NCI-H1105 treated with DMSO at 0.1 percent for 48 hours (cell line): ENCODE measurements around the gene ADCK1.
A peak's percentile ranks its signal among the peaks of the same experiment; 100 is the strongest.
"Not testable (repeated sequence)": the region's sequence is repeated elsewhere in the genome, so short reads cannot be mapped to it uniquely, and the experiment has no call there.

Source experiments
- DNase-seq: peaks from one replicate; lab custom pipeline; 2025; lab: John Stamatoyannopoulos, UW

Gene ADCK1

GRCh38 chr14:77808250-77808649 lies 8.3 kb downstream of the ADCK1 start:
- DNase-seq: no peak

GRCh38 chr14:77809011-77809410 lies 9.1 kb downstream of the ADCK1 start:
- no peak for DNase-seq

DNA sequence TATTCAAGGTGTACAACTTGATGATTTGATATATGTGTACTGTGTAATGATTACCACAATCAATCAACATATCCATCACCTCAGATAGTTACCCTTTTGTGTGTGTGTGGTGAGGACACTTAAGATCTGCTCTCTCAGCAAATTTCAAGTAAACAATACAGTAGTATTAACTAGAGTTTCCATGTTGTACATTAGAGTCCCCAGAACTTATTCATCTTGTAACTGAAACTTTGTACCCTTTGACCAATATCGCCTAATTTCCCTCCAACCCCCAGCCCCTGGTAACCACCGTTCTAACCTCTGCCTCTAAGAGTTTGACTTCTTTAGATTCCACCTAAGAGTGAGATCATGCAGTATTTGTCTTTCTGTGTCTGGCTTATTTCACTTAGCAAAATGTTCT lies 12.1 kb downstream of the ADCK1 start:
- DNase-seq: no peak

DNA sequence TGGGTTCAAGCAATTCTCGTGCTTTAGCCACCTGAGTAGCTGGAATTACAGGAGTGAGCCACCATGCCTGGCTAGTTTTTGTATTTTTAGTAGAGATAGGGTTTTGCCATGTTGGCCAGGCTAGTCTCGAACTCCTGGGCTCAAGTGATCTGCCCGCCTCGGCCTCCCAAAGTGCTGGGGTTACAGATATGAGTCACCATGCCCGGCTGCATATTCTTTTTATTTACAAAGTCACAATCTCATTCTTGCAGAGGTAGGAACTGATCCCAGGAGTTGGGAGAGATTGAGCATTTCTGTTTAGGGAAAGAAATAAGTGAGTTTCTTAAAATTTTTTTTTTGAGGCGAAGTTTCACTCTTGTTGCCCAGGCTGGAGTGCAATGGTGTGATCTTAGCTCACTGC lies 12.8 kb downstream of the ADCK1 start:
- DNase-seq: not testable (repeated sequence)

DNA sequence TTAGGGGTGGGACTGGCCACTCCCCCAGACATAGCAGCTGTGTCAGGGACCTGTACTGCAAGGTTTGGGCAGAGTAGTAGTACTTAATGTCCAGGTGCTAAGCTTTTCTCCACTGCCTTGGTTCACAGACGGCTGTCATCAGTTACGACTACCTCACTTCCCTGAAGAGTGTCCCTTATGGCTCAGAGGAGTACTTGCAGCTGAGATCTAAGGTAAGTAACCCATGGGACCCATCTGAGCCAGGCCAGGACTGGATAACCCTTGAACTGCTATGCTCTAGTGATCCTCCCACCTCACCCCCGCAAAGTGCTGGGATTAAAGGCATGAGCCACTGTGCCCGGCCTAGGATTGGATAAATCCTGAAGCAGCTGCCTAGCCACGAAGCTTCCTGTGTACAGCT lies 22.4 kb downstream of the ADCK1 start:
- DNase-seq: no peak

DNA sequence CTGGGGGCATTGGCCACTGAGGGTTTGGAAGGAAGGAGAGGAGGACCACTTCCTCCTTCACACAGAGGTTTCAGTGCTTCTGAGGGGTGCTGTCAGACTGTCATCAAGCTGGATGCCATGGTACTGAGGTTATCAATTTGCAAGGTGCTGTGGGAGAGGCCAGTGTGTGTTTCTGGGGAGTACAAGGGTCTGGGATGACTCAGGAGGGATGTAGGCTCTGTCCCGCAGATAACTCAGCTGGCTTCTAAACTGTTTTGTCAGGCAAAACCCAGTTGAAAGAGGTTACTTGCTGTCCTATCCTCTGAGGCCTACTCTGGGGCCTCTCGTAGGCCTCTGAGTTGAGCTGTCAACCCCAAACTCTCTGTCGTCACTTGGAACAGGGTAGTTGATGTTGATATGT lies 22.8 kb downstream of the ADCK1 start:
- DNase-seq: no peak

DNA sequence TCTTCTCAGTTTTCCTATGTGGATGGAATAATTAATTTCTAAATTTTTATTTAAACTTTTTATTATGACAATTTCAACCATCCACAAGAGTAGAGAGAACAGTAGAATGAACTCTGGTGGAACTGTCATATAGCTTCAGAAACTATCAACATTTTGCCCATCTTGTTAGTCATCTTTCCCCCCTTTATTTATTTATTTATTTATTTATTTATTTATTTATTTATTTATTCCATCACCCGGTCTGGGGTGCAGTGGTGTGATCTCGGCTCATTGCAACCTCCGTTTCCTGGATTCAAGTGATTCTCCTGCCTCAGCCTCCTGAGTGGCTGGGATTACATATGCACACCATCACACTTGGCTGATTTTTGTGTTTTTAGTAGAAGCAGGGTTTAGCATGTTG lies 23.5 kb downstream of the ADCK1 start:
- DNase-seq: no peak

GRCh38 chr14:77825895-77826519 lies 26.1 kb downstream of the ADCK1 start:
- no peak for DNase-seq

DNA sequence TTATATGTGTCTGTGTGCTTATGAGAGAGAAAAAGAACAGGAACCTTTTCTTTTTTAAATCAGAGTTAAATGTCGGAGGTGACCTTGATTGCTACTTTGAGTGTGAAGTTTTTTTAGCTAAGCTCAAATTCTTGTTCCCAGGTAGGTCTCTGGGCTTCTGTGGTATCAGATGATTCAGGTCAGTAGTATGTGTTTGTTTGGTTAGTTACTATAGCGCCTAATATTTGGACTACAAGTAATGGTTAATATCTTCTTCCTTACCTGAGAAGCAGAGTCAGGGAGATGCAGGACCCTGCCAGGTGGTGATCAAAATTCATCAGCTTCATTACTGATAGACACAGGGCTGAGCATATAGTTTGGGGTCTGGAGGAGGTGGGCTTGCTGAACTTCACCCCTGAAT lies 30.8 kb downstream of the ADCK1 start:
- DNase-seq: no peak

GRCh38 chr14:77832297-77832696 lies 32.4 kb downstream of the ADCK1 start:
- no peak for DNase-seq

- no peak for DNase-seq
Observed at GRCh38 chr14:77837926-77838325, 38.0 kb downstream of the ADCK1 start.

DNA sequence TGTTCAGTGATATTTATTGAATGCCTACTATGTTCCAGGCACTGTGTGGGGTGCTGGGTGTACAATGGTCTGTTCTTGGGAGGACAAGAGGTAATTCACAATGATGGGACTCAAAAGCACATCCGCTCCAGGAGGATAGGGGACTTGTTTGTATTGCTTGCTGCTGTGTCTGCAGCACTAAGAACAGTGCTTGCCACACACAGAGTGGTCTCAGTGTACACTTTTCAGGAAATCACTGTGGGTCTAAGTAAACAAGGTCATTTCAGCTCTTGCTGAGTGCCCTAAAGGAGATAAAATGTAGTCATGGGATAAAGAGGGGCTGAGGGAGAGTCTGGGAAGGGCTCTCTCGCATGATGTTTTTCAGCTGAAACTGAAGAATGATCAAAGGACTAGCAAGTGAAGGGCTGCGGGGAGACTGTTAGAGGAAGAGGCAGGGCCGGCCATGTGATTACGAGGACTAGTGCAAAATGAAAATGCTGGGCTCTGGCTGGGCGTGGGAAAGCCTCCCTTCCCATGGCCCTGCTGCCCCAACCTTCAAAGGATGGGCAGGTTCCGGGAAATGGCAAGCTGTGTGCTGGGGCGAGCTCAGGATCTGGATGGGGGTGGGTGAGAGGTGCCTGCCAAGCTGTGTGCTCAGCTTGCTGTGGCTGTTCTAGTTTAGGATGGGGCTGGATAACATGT lies 39.1 kb downstream of the ADCK1 start:
- DNase-seq: no peak

DNA sequence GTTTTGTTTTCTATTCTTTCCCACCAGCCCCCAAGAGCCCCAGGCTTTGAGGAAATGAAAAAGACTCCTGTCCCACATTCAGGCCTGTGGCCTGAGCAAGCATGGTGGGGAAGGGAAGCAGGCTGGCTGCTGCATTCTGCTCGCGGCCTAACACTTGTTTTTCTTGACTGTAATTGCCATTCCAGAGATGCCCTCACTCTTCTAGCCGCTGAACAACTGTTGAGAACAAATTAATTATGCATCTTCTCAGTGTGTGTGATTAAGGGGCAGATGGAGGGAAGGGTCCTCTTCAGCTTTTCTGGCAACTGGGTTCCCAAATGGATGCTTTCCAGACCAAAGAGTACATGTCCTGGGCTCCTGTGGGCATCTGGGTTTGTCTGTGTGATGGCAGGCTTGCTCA lies 43.3 kb downstream of the ADCK1 start:
- no peak for DNase-seq

- DNase-seq: no peak
Observed at GRCh38 chr14:77843651-77844050, 43.7 kb downstream of the ADCK1 start.

DNA sequence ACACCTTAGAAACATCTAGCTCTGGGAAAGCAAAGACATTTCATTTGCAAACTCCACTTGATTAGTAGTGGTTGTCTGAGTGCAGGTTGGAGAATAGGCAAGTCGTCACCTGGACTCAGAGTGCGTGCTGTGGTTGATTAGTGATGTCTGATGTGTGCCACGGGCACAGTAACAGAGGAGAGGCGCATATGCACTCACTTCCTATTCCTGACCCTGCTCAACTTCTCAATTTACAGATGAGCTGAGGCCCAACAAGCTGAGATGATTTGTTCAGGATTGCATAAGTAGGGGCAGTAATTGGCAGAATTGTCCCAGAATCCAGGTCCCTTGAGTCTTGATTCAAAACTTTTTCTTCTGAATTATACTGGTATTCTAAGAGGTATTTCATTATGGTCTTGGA lies 44.9 kb downstream of the ADCK1 start:
- DNase-seq: no peak

DNA sequence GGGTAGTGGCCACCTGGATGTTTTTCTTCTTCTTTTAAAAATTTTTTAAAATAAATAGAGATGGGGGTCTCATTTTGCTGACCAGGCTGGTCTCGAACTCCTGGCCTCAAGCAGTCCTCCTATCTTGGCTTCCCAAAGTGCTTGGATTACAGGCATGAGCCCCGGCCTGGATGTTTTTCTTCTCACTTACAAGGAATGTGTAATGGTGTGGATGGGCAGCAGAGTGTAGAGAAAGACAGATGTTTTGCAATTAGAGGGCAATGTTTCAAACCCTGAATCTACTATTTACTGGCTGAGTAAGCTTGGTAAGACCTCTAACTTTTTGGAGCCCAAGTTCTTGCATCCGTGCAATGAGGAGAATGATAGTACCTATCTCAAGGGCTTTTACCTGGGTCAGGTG lies 48.1 kb downstream of the ADCK1 start:
- DNase-seq: no peak

GRCh38 chr14:77849711-77850110 lies 49.8 kb downstream of the ADCK1 start:
- no peak for DNase-seq

DNA sequence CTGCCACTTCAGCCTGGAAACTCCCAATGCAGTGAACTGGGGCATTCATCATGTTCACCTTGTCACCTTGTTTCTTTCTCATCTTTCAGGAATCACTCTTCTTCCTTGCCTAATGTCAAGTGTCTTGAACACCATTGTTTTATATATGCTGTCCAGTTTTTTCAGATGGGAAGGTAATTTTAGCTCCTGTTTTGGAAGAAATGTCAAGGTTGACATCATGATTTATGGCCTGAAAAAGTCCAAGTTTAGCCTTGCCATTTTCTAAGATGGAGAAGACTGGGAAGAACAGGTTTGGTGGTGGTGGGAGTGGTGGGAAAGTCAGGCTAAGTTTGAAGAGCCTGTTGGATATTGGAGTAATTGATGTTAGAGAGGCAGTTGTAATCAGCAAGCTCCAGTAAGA lies 54.0 kb downstream of the ADCK1 start:
- DNase-seq: no peak

DNA sequence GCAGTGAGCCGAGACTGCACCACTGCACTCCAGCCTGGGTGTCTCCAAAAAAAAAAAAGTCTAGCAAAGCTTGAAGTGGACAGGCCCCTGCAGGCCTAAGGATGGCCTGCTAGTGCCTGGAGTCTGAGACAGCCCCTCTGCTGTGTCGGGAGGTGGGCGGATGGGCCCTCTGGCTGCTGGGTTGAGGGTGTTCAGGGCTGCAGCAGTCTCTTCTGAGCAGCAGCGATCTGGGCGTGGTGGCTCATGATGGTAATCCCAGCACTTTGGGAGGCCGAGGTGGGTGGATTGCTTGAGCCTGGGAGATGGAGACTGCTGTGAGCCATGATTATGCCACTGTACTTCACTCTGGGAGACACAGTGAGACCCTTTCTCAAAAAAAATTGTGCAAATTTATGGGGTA lies 57.0 kb downstream of the ADCK1 start:
- no peak for DNase-seq

- DNase-seq: no peak
Observed at GRCh38 chr14:77859934-77860570, 60.1 kb downstream of the ADCK1 start.

DNA sequence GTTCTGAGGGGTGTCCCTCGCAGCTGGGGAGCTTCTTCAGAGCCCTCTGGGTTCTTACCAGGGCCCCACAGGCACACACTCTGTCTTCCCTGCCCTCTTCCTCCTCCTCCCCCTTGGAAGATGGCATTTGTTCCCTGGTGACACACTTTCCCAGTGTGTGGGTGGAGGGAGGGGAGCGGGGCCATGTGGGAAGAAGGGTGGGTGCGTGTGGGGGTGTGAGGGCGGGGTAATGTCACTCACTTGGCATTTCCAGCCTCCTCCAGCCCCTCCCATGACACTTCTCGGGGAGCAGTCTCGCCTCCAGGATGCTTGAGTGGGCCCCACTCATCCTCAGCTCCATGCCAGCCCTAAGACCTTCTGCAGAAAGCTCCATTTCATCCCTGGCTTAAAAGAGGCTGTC lies 61.3 kb downstream of the ADCK1 start:
- no peak for DNase-seq

GRCh38 chr14:77862154-77862786 lies 62.4 kb downstream of the ADCK1 start:
- DNase-seq: peak; percentile 35

DNA sequence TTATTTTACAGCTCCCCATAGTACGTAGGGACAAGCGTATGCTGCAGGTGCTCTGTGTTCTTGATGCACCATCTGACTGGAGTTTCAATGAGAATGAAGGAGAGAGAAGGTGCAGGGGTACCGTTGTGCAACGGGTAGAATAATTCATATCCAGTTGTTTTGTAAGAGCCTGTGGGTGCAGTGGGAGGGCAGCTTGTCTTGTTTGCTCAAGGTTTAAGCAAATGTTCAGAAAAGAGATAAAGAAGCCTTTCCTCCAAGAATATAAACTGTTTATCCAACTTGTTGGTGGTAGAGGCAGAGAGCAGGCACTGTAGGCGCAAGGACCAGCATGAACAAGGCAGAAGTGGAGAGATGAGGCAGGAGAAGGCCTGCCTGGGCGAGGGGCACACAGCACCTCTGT lies 64.2 kb downstream of the ADCK1 start:
- no peak for DNase-seq
